Spleen (tissue), 11 donors: ENCODE results near the gene KATNA1. TPM values are rescaled to one million over a fixed set of nuclear protein-coding genes. Genes with fewer than 3 reads are reported as not detected.

Experiments used
- DNase-seq: peaks from one replicate; pipeline ENCODE4 v3.0.0-alpha.2; 2020
- H3K27ac ChIP-seq, 8 donors: fragments of 200-600 bp; sonication (generic) in 7 of 8; 1 replicate in 4 of 8; 2 replicates in 4 of 8; pipeline versions ENCODE4 v1.5.0 to v1.8.0; 2016 to 2021; ENCODE audit warnings: inconsistent platforms in 4 of 8, mild to moderate bottlenecking in 4 of 8, moderate library complexity in 1 of 8
- H3K27me3 ChIP-seq, 7 donors: fragments of 200-600 bp; sonication (generic) in 6 of 7; replicated peaks in 1 of 7; 1 replicate in 4 of 7; 2 replicates in 3 of 7; pipeline versions ENCODE4 v1.5.0 to v1.8.0; 2016 to 2021; ENCODE audit warnings: inconsistent platforms in 3 of 7, mild to moderate bottlenecking in 1 of 7
- H3K36me3 ChIP-seq, 6 donors: fragments of 200-600 bp; sonication (generic) in 5 of 6; 1 replicate in 4 of 6; 2 replicates in 2 of 6; pipeline versions ENCODE4 v1.5.0 to v1.8.0; 2016 to 2021; ENCODE audit warnings: inconsistent platforms in 2 of 6
- H3K4me1 ChIP-seq, 6 donors: fragments of 200-600 bp; sonication (generic) in 5 of 6; 1 replicate in 3 of 6; 2 replicates in 3 of 6; pipeline versions ENCODE4 v1.5.0 to v1.8.0; 2016 to 2021; ENCODE audit warnings: inconsistent platforms in 3 of 6
- H3K4me3 ChIP-seq, 8 donors: fragments of 200-600 bp; sonication (generic) in 7 of 8; 1 replicate in 4 of 8; 2 replicates in 4 of 8; pipeline versions ENCODE4 v1.5.0 to v1.8.0; 2016 to 2021; ENCODE audit warnings: inconsistent platforms in 4 of 8, mild to moderate bottlenecking in 4 of 8, moderate library complexity in 2 of 8
- H3K9me3 ChIP-seq, 8 donors: fragments of 200-600 bp; sonication (generic) in 7 of 8; 1 replicate in 4 of 8; 2 replicates in 4 of 8; pipeline versions ENCODE4 v1.5.0 to v1.8.0; 2016 to 2021; ENCODE audit warnings: inconsistent platforms in 4 of 8
- POLR2A ChIP-seq, 3 donors: fragments of 450-650 bp; IDR thresholded peaks; one replicate each; pipeline ENCODE4 v1.5.1; 2017; ENCODE audit warnings: antibody characterized with exemption in 3 of 3, mild to moderate bottlenecking in 1 of 3
- POLR2AphosphoS5 ChIP-seq, 3 donors: sonication (generic); formaldehyde crosslinking; IDR thresholded peaks; one replicate each; pipeline ENCODE4 v1.5.1; 2017; ENCODE audit warnings: antibody characterized with exemption in 3 of 3
- WGBS, 5 donors: extraction: QIAGEN DNeasy Blood & Tissue Kit in 3 of 5; methylation state at CpG; one replicate each; pipeline versions ENCODE4 v1.1.5 to v1.1.7; 2013 to 2018; 5-methylcytosine and 5-hydroxymethylcytosine counted together
- intact Hi-C: fragments of 100-400 bp; cut with DNase I; formaldehyde crosslinking; loops from one replicate; pipeline ENCODE4 v1.15.0; 2023; ENCODE audit warnings: low total_unique reads
- polyA plus RNA-seq, 3 donors: library from polyadenylated mRNA; stranded (reverse); fragments of 200-250 nt; gene quantifications; one replicate each; pipeline ENCODE4 v1.2.1, GENCODE V29; 2013
- total RNA-seq, 7 donors: library from RNA; depleted of rRNA in 3 of 7; stranded (reverse); fragments of >200 nt in 3 of 7; fragmentation: NEBNext Ultra II Directional in 4 of 7; extraction: Animal tissue kit (Norgen Biotek cat#: 25700) in 4 of 7; gene quantifications; one replicate each; pipeline versions ENCODE4 v1.1.0 to v1.2.1, GENCODE V29; 2016 to 2021
- TF ChIP-seq, protein P1 (sequence below), 11 experiments: fragments of 200-600 bp in 7 of 11; fragments of 450-650 bp in 4 of 11; sonication (generic) in 4 of 11; IDR thresholded peaks in 8 of 11; conservative IDR thresholded peaks in 3 of 11; 1 replicate in 7 of 11; 2 replicates in 4 of 11; pipeline versions ENCODE4 v1.4.0 to v1.8.0; 2016 to 2021; ENCODE audit warnings: antibody characterized with exemption in 11 of 11, inconsistent platforms in 4 of 11, mild to moderate bottlenecking in 1 of 11
- donor health status: healthy with polysubstance abuse.
- donor health status: DM: no; HTN: no; CAD: no; lungs with moderate emphysema.
- donor health status: DM: no; HTN: no; CAD: no.
- donor health status: Bipolar disorder and iron deficiency.
- donor health status: healthy.
- donor health status: DM: no; HTN: no; CAD: no.
- donor health status: DM: yes; HTN: yes; CAD: no.

Gene KATNA1
- total and polyA plus RNA-seq, 10 donors: 9.3 to 28.5 (median 15.7) TPM

DNA sequence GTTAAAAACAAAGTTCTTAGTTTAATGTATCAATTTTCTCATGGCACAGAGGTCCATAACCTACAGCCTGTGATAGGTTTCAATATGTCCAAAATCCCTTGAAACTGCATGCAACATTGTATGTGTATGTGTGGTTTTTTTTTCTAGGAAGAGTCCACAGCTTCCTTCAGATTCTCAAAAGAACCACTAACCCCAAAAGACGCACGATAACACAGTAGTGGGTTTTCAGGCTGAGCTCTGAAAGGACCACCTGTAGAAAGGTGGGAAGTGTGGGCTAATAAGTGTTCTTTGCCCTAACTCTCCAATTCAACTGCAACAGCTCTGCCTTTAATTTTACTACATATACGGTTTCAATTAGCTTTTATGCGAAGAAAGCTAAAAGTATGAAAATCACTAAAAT is 11.5 kb upstream of the KATNA1 start:
- WGBS, 5 donors: 88 to 96% (median 95%) methylated on average over 4 of the region's 4 CpGs
- H3K27ac ChIP-seq: no peak overlapping the region
- peaks cover 0 to 83% (median 47%) of the 10 kb centered on the region in 6 donors for H3K36me3 ChIP-seq
- H3K27me3 ChIP-seq: no peaks in the 10 kb centered on the region
- intact Hi-C loops: no loop called here
- no peak for DNase-seq
- no peaks in the 10 kb centered on the region for H3K9me3 ChIP-seq
- TF ChIP-seq, protein P1, sequence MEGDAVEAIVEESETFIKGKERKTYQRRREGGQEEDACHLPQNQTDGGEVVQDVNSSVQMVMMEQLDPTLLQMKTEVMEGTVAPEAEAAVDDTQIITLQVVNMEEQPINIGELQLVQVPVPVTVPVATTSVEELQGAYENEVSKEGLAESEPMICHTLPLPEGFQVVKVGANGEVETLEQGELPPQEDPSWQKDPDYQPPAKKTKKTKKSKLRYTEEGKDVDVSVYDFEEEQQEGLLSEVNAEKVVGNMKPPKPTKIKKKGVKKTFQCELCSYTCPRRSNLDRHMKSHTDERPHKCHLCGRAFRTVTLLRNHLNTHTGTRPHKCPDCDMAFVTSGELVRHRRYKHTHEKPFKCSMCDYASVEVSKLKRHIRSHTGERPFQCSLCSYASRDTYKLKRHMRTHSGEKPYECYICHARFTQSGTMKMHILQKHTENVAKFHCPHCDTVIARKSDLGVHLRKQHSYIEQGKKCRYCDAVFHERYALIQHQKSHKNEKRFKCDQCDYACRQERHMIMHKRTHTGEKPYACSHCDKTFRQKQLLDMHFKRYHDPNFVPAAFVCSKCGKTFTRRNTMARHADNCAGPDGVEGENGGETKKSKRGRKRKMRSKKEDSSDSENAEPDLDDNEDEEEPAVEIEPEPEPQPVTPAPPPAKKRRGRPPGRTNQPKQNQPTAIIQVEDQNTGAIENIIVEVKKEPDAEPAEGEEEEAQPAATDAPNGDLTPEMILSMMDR (IDR thresholded peaks at IDR 0.05 in 8 of 11, conservative IDR thresholded peaks at IDR 0.05 in 3 of 11): no peak
- TF ChIP-seq POLR2A (IDR thresholded peaks at IDR 0.05) (no peak), POLR2AphosphoS5 (IDR thresholded peaks at IDR 0.05) (no peak)
- no peak overlapping the region for H3K4me3 ChIP-seq
- no peaks in the 10 kb centered on the region for H3K4me1 ChIP-seq

- no peak overlapping the region for H3K4me3 ChIP-seq
- no peaks in the 10 kb centered on the region for H3K9me3 ChIP-seq
- WGBS, 5 donors: 95 to 99% (median 98%) methylated on average over 5 of the region's 5 CpGs
- intact Hi-C loops: no loop called here
- no peaks in the 10 kb centered on the region for H3K27me3 ChIP-seq
- no peak overlapping the region for H3K27ac ChIP-seq
- H3K4me1 ChIP-seq: no peaks in the 10 kb centered on the region
- no peak for DNase-seq
- H3K36me3 ChIP-seq: peaks cover 0 to 57% (median 25%) of the 10 kb centered on the region in 6 donors
- TF ChIP-seq POLR2A (IDR thresholded peaks at IDR 0.05) (no peak), POLR2AphosphoS5 (IDR thresholded peaks at IDR 0.05) (no peak)
- TF ChIP-seq, protein P1 (IDR thresholded peaks at IDR 0.05 in 8 of 11, conservative IDR thresholded peaks at IDR 0.05 in 3 of 11): no peak
Observed at GRCh38 chr6:149657441-149657840, 8.9 kb upstream of the KATNA1 start.

DNA sequence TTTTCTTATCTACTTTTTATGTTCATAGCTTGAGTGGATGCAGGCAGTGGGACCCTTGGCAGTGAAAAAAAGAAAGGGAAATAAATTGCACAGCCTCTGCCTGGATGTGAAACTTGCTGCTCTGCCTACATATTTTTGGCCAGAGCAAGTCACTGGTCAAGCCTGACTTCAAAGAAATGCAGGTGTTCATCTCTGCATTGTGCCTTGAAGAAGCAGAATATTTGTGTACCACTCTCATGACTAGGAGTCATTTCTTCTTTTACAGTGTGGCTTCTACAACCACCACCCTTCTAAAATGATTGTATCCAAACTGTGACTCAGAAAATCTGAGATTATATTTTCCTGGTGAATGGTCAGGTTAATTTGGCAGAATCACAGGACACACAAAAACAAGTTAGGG is 2.5 kb upstream of the KATNA1 start:
- H3K4me1 ChIP-seq: peaks cover 6 to 33% (median 25%) of the 10 kb centered on the region in 6 donors
- DNase-seq: no peak
- H3K27ac ChIP-seq: no peak overlapping the region
- H3K27me3 ChIP-seq: no peaks in the 10 kb centered on the region
- intact Hi-C loops: no loop called here
- H3K9me3 ChIP-seq: no peaks in the 10 kb centered on the region
- H3K4me3 ChIP-seq: no peak overlapping the region
- peaks cover 0 to under 1% (median 0%) of the 10 kb centered on the region in 6 donors for H3K36me3 ChIP-seq
- TF ChIP-seq POLR2A (IDR thresholded peaks at IDR 0.05): no peak
- TF ChIP-seq POLR2AphosphoS5 (IDR thresholded peaks at IDR 0.05): no peak
- TF ChIP-seq, protein P1 (IDR thresholded peaks at IDR 0.05 in 8 of 11, conservative IDR thresholded peaks at IDR 0.05 in 3 of 11): no peak

- H3K4me3 ChIP-seq: peak overlapping the region in 1 of 8 donors; percentile 94
- intact Hi-C loops: loop anchor here (10.0 kb wide), 1 partner anchor 68 kb away; the partner anchor contains the start of gene LATS1
- no peaks in the 10 kb centered on the region for H3K27me3 ChIP-seq
- H3K27ac ChIP-seq: no peak overlapping the region
- H3K36me3 ChIP-seq: no peaks in the 10 kb centered on the region
- H3K4me1 ChIP-seq: peaks cover 6 to 46% (median 30%) of the 10 kb centered on the region in 6 donors
- WGBS, 5 donors: 87 to 94% (median 93%) methylated on average over 3 of the region's 3 CpGs
- H3K9me3 ChIP-seq: no peaks in the 10 kb centered on the region
- TF ChIP-seq, protein P1 (IDR thresholded peaks at IDR 0.05 in 8 of 11, conservative IDR thresholded peaks at IDR 0.05 in 3 of 11): no peak
- TF ChIP-seq POLR2AphosphoS5 (IDR thresholded peaks at IDR 0.05) (no peak), POLR2A (IDR thresholded peaks at IDR 0.05) (no peak)
- no peak for DNase-seq
Observed at GRCh38 chr6:149646599-149646998, 1.9 kb downstream of the KATNA1 start.
